Measurements from ENCODE around the gene PRR20D. TPM values are rescaled to one million over a fixed set of nuclear protein-coding genes. Genes with fewer than 3 reads are reported as not detected.
"Not testable (repeated sequence)": the region's sequence is repeated elsewhere in the genome, so short reads cannot be mapped to it uniquely, and the experiment has no call there.

The PRR20D gene
- not detected for total RNA-seq

DNA sequence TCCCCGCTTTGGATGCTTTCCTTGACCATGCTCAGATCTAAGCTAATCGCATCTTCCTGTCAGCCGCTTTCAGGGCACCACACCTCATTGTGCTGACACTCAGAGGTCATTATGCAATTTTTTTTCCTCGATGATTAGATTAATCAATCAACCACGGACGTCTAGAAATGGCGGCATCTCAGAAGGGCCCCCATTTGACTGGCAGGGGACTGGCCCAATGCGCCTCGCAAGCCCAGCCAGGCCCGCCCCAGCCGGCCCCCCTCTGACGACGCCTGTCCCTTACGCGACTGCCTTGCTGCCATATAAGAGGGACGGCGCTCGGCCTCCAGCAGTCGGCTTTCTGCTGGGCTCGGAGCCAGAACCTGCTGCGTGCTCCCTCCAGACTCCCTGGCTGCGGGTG is at the start of gene PRR20D:
PRR20D (plus strand) TSS at position 301 of the 400 bp plus-strand sequence. CDS start 387 bp downstream, outside the sequence.
- H3K36me3 ChIP-seq; DNase-seq (ENCODE audit: low spot score); H3K4me3 ChIP-seq; H3K27me3 ChIP-seq (replicated peaks; ENCODE audit: insufficient read depth); H3K9me3 ChIP-seq; H3K4me1 ChIP-seq (ENCODE audit: control insufficient read depth in 1 of 2, low read depth in 2 of 2); ATAC-seq (ENCODE audit: insufficient number of reproducible peaks, low FRiP score, low read depth); H3K27ac ChIP-seq: not testable (repeated sequence)

DNA sequence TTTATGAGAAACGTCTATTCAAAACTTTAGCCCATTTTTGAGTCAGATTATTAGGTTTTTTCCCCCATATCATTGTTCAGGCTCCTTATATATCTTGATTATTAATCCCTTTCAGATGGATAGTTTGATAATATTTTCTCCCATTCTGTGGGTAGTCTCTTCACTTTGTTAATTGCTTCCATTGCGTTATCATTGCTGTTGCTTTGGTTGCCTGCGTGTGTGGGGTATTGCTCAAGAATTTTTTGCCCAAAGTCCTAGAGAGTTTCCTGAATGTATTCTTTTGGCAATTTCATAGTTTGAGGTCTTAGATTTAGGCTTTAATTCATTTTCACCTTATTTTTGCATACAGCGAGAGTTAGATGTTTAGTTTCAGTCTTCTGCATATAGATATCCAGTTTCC is 45.5 kb upstream of the PRR20D start:
- TF ChIP-seq, protein P1, sequence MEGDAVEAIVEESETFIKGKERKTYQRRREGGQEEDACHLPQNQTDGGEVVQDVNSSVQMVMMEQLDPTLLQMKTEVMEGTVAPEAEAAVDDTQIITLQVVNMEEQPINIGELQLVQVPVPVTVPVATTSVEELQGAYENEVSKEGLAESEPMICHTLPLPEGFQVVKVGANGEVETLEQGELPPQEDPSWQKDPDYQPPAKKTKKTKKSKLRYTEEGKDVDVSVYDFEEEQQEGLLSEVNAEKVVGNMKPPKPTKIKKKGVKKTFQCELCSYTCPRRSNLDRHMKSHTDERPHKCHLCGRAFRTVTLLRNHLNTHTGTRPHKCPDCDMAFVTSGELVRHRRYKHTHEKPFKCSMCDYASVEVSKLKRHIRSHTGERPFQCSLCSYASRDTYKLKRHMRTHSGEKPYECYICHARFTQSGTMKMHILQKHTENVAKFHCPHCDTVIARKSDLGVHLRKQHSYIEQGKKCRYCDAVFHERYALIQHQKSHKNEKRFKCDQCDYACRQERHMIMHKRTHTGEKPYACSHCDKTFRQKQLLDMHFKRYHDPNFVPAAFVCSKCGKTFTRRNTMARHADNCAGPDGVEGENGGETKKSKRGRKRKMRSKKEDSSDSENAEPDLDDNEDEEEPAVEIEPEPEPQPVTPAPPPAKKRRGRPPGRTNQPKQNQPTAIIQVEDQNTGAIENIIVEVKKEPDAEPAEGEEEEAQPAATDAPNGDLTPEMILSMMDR (IDR thresholded peaks at IDR 0.05): no peak
- no peaks in the 10 kb centered on the region for H3K36me3 ChIP-seq
- H3K9me3 ChIP-seq: no peaks in the 10 kb centered on the region
- ATAC-seq (ENCODE audit: insufficient number of reproducible peaks, low FRiP score, low read depth) (no peak), DNase-seq (ENCODE audit: low spot score) (no peak)
- peaks cover 4 to 10% of the 10 kb centered on the region in 2 donors for H3K4me1 ChIP-seq (ENCODE audit: control insufficient read depth in 1 of 2, low read depth in 2 of 2)
- no peak overlapping the region for H3K4me3 ChIP-seq
- no peaks in the 10 kb centered on the region for H3K27me3 ChIP-seq (replicated peaks; ENCODE audit: insufficient read depth)
- no peak overlapping the region for H3K27ac ChIP-seq

DNA sequence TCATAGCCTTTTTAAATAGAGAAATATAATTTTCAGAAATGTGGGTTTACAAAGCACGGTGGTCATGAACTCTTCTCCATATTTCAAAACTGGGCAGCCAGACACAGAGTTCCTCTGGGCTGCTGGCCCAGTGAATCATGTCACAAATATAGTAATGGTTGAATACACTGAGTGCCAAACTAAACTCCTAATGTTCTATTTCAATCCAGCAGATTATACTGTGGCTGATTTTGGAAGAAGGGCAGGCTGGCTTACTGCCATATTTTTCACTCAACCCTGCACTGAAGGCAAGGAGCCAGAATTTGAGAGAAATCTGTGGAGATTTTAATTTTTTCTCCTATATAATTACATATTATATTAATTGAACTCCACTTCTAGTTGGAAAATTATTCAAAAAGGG is 36.8 kb upstream of the PRR20D start:
- no peaks in the 10 kb centered on the region for H3K36me3 ChIP-seq
- ATAC-seq (ENCODE audit: insufficient number of reproducible peaks, low FRiP score, low read depth) (peak; percentile 98), DNase-seq (ENCODE audit: low spot score) (peak; percentile 20)
- no peaks in the 10 kb centered on the region for H3K27me3 ChIP-seq (replicated peaks; ENCODE audit: insufficient read depth)
- TF ChIP-seq, protein P1 (IDR thresholded peaks at IDR 0.05): no peak
- H3K4me1 ChIP-seq (ENCODE audit: control insufficient read depth in 1 of 2, low read depth in 2 of 2): peaks cover 4 to 30% of the 10 kb centered on the region in 2 donors
- H3K9me3 ChIP-seq: no peaks in the 10 kb centered on the region
- H3K4me3 ChIP-seq: no peak overlapping the region
- peak overlapping the region; percentile 43 to 51 for H3K27ac ChIP-seq

DNA sequence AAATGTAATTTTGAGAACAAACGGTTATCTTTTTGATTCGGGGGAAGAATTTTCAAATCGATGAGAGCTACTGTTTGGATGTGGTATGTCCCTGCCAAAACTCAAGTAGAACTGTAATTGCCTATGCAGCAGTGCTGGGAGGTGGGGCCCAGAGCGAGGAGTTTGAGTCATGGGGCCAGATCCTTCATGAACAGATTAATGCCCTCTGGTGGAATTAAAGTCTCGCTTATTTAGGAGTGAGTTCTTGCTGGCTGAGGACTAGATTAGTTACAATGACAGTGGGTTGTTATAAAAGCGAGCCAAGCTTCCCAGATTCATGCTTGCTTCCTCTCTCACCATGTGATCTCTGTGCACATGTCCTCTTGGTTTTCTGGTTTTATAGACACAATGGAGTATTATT is 31.5 kb upstream of the PRR20D start:
- no peaks in the 10 kb centered on the region for H3K27me3 ChIP-seq (replicated peaks; ENCODE audit: insufficient read depth)
- no peak overlapping the region for H3K27ac ChIP-seq
- no peak overlapping the region for H3K4me3 ChIP-seq
- H3K9me3 ChIP-seq: no peaks in the 10 kb centered on the region
- DNase-seq (ENCODE audit: low spot score) (no peak), ATAC-seq (ENCODE audit: insufficient number of reproducible peaks, low FRiP score, low read depth) (no peak)
- H3K4me1 ChIP-seq (ENCODE audit: control insufficient read depth in 1 of 2, low read depth in 2 of 2): peaks cover 0 to 6% of the 10 kb centered on the region in 2 donors
- no peaks in the 10 kb centered on the region for H3K36me3 ChIP-seq
- TF ChIP-seq, protein P1 (IDR thresholded peaks at IDR 0.05): no peak

DNA sequence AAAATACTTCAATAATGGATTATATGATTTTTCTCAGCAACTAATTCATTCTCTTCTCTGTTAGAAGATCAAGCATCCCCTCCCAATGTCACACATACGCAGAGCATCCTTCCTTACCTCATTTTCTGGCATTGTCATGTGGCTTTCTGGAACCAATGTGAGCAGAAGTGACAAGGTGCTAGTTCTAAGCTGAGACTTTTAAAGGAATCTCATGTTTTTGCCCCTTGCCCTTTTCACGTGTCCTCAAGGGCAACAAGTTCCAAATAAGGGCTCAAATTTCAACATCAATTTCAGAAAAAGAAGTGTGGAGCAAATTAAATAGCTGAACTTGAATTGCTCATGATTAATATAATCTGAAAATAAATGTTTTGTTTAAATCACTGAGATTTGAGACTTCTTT is 24.3 kb upstream of the PRR20D start:
- no peak for DNase-seq (ENCODE audit: low spot score)
- H3K27me3 ChIP-seq (replicated peaks; ENCODE audit: insufficient read depth): no peaks in the 10 kb centered on the region
- no peaks in the 10 kb centered on the region for H3K36me3 ChIP-seq
- ATAC-seq (ENCODE audit: insufficient number of reproducible peaks, low FRiP score, low read depth): no peak
- H3K4me1 ChIP-seq (ENCODE audit: control insufficient read depth in 1 of 2, low read depth in 2 of 2): no peaks in the 10 kb centered on the region
- H3K4me3 ChIP-seq: no peak overlapping the region
- no peak overlapping the region for H3K27ac ChIP-seq
- H3K9me3 ChIP-seq: no peaks in the 10 kb centered on the region
- TF ChIP-seq, protein P1 (IDR thresholded peaks at IDR 0.05): no peak

DNA sequence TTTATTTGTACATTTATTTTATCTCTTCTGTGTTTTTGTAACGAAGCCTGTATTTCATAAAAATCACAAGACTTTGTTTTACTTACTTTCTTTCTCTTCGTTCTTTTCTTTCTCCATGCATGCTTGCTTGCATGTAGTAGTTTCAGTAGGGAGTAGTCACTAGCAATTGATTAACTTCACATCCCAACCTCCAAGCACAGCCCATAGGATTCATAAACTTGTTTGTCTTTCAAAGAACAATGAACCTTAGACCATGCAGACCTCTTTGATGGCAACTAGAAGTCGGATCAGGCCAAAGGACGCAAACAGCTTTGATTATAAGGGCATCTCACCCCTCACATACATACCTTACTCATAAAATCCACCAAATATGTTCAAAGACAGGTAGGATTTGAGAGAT is 22.8 kb upstream of the PRR20D start:
- no peaks in the 10 kb centered on the region for H3K36me3 ChIP-seq
- DNase-seq (ENCODE audit: low spot score): no peak
- H3K4me1 ChIP-seq (ENCODE audit: control insufficient read depth in 1 of 2, low read depth in 2 of 2): no peaks in the 10 kb centered on the region
- no peak overlapping the region for H3K27ac ChIP-seq
- no peak for ATAC-seq (ENCODE audit: insufficient number of reproducible peaks, low FRiP score, low read depth)
- no peak overlapping the region for H3K4me3 ChIP-seq
- TF ChIP-seq, protein P1 (IDR thresholded peaks at IDR 0.05): no peak
- H3K27me3 ChIP-seq (replicated peaks; ENCODE audit: insufficient read depth): no peaks in the 10 kb centered on the region
- no peaks in the 10 kb centered on the region for H3K9me3 ChIP-seq
